Measurements from ENCODE around the gene GNG11.
"Not testable (repeated sequence)": the region's sequence is repeated elsewhere in the genome, so short reads cannot be mapped to it uniquely, and the experiment has no call there.

GNG11 gene

GRCh38 chr7:93911661-93912060, 9.9 kb upstream of the GNG11 start:
- not testable (repeated sequence) for DNase-seq

GRCh38 chr7:93913197-93913596, 8.3 kb upstream of the GNG11 start:
- DNase-seq: no peak

GRCh38 chr7:93914581-93915066, 6.9 kb upstream of the GNG11 start:
- no peak for DNase-seq

GRCh38 chr7:93915206-93915842, 6.2 kb upstream of the GNG11 start:
- not testable (repeated sequence) for DNase-seq

GRCh38 chr7:93915888-93916287, 5.6 kb upstream of the GNG11 start:
- DNase-seq: not testable (repeated sequence)

- not testable (repeated sequence) for DNase-seq
These were observed 5.2 kb upstream of the GNG11 start for GRCh38 chr7:93916315-93916714.

GRCh38 chr7:93920496-93921182, 896 bp upstream of the GNG11 start:
- no peak for DNase-seq

- no peak for DNase-seq
These were observed 349 bp upstream of the GNG11 start for GRCh38 chr7:93921186-93921585.

GRCh38 chr7:93923296-93923695, 1.8 kb downstream of the GNG11 start:
- DNase-seq: no peak

- no peak for DNase-seq
These were observed 2.4 kb downstream of the GNG11 start for GRCh38 chr7:93923942-93924341.

- DNase-seq: no peak
These were observed 5.3 kb downstream of the GNG11 start for GRCh38 chr7:93926800-93927199.

- no peak for DNase-seq
These were observed 6.0 kb downstream of the GNG11 start for GRCh38 chr7:93927585-93927984.

- no peak for DNase-seq
These were observed 10.1 kb downstream of the GNG11 start for GRCh38 chr7:93931655-93932054.

- DNase-seq: no peak
These were observed 11.6 kb downstream of the GNG11 start for GRCh38 chr7:93933156-93933555.

GRCh38 chr7:93935102-93935501, 13.6 kb downstream of the GNG11 start:
- no peak for DNase-seq

- DNase-seq: no peak
These were observed 16.3 kb downstream of the GNG11 start for GRCh38 chr7:93937818-93938217.

GRCh38 chr7:93938293-93938692, 16.8 kb downstream of the GNG11 start:
- no peak for DNase-seq

- no peak for DNase-seq
These were observed 20.4 kb downstream of the GNG11 start for GRCh38 chr7:93941945-93942344.

GRCh38 chr7:93943816-93944540, 22.4 kb downstream of the GNG11 start:
- no peak for DNase-seq

- DNase-seq: no peak
These were observed 23.1 kb downstream of the GNG11 start for GRCh38 chr7:93944673-93945072.

GRCh38 chr7:93945083-93945482, 23.5 kb downstream of the GNG11 start:
- DNase-seq: no peak

GRCh38 chr7:93945756-93946535, 24.4 kb downstream of the GNG11 start:
- no peak for DNase-seq

GRCh38 chr7:93948106-93948505, 26.6 kb downstream of the GNG11 start:
- DNase-seq: no peak
